Measurements from ENCODE around the gene SNX19.

The SNX19 gene

DNA sequence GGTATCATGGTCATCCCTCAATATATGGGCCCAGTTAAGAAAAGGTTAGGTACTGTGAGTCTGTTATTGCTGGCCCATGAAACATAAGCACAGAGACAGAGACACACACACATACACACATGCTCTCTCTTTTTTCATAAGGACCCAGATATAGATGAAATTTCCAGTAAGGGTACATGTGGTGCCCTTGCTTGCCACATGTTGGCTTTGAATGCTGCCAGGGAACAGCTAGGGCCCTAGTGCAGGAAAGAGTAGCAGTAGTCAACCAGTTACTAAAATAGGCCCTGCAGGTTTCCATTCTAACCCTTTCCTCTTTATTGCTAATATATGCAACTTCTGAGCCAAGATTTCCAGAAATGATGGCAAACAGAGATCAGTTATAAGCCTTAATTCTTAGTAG is 9.1 kb downstream of the SNX19 start:
- no peak overlapping the region for H3K4me3 ChIP-seq (ENCODE audit: low read depth, low read length)
- TF ChIP-seq, protein P1, sequence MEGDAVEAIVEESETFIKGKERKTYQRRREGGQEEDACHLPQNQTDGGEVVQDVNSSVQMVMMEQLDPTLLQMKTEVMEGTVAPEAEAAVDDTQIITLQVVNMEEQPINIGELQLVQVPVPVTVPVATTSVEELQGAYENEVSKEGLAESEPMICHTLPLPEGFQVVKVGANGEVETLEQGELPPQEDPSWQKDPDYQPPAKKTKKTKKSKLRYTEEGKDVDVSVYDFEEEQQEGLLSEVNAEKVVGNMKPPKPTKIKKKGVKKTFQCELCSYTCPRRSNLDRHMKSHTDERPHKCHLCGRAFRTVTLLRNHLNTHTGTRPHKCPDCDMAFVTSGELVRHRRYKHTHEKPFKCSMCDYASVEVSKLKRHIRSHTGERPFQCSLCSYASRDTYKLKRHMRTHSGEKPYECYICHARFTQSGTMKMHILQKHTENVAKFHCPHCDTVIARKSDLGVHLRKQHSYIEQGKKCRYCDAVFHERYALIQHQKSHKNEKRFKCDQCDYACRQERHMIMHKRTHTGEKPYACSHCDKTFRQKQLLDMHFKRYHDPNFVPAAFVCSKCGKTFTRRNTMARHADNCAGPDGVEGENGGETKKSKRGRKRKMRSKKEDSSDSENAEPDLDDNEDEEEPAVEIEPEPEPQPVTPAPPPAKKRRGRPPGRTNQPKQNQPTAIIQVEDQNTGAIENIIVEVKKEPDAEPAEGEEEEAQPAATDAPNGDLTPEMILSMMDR (IDR thresholded peaks at IDR 0.05; ENCODE audit: low read depth, low read length) = no peak

DNA sequence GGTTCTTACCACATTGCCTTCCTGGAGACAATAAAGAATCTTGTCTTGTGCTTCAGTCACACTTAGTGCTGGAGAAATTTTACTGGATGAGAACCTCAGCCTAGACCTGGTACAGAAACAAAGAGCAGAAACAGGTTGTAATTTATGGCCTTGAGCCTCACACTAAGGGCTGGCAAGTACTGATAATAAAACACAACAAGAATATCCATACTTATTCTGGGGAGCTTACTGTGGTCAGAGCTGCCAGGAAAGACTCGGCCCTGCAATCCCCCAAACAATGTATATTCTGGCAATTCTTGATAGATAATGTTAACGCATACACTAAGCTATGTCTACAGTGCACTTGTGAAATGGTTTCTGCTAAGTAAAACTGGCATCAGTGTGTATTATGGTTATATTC is 9.7 kb downstream of the SNX19 start:
- TF ChIP-seq, protein P1 (IDR thresholded peaks at IDR 0.05; ENCODE audit: low read depth, low read length) = no peak

DNA sequence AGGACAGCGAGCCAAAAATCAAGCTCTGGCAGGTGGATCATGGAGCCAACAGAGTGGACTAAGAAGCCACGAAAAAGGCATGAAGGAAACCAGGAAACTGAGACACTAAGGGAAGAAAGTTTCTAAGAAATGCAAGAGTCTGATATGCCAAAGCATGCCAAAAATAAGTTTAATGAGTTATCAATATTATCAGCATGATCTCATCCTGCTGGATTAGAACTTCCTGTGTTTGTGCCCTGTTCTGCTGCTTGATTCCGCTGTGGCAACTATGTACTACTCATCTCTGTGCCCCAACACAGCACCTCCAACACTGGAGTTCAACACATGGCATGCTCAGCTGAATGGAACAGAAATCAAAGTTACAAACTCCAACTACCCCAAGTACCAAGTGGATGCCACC is 10.8 kb downstream of the SNX19 start:
- H3K4me3 ChIP-seq (ENCODE audit: low read depth, low read length) = no peak overlapping the region
- TF ChIP-seq, protein P1 (IDR thresholded peaks at IDR 0.05; ENCODE audit: low read depth, low read length) = no peak

More for the DNA sequence above, 9.7 kb downstream of the SNX19 start:
- H3K4me3 ChIP-seq (ENCODE audit: low read depth, low read length) = no peak overlapping the region

DNA sequence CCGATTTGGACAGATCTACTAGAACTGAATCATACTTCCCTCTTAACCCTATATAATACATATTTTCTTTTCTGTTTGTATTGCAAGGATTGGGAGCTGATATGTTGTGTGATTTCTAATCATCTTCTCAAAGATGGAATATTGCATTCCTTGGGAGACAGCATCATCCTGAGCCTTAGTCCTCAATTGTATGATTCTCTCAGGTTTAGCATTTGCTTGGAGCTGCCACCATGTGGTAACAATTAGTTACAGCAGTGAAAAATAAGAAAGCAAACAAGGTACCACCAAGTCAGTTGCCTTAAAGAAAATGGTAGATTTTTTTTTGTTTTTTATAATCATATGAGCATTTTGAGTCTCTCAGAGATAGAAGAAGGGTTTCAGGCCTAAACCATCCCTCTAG is 11.9 kb downstream of the SNX19 start:
- TF ChIP-seq, protein P1 (IDR thresholded peaks at IDR 0.05; ENCODE audit: low read depth, low read length) = peak; percentile 21; the same call in 1 of the 2 replicates
- no peak overlapping the region for H3K4me3 ChIP-seq (ENCODE audit: low read depth, low read length)

DNA sequence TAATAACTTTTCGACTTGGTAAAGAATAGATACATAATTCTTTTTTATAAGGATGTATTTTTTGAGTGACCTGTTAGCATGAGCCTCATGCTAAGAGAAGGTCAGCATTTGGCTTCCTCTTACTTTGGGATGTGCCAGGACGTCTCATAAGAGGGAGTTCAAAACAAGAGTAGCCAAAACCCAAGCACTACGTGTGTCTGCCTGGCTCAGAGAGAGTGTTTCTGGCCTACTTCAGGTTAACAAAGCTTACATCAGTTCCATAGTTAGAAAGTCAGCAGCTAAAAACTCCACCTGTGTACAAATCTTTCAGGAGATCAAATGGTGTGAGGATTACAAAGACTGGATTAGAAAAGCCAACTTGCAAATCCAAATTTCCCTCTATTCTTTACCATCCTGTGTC is 13.9 kb downstream of the SNX19 start:
- no peak overlapping the region for H3K4me3 ChIP-seq (ENCODE audit: low read depth, low read length)
- TF ChIP-seq, protein P1 (IDR thresholded peaks at IDR 0.05; ENCODE audit: low read depth, low read length) = no peak

DNA sequence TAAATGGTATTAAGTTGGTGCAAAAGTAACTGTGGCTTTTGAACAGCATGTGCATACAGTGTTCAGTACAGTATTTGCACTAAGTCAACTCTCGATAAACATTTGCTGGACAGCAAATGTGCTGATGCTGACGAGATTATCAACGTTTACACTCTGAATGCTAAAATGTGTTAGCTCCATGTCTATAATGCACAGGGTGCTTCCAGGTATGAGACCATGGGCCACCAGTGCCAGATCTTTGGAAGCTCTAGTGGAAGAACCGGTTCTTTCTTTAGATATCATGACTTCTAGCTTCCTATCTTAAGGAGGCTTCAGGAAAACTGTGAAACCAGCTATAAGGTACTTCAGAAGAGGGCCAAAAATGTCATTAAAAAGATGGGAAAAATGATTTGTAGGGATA is 17.2 kb downstream of the SNX19 start:
- TF ChIP-seq, protein P1 (IDR thresholded peaks at IDR 0.05; ENCODE audit: low read depth, low read length) = no peak
- no peak overlapping the region for H3K4me3 ChIP-seq (ENCODE audit: low read depth, low read length)

DNA sequence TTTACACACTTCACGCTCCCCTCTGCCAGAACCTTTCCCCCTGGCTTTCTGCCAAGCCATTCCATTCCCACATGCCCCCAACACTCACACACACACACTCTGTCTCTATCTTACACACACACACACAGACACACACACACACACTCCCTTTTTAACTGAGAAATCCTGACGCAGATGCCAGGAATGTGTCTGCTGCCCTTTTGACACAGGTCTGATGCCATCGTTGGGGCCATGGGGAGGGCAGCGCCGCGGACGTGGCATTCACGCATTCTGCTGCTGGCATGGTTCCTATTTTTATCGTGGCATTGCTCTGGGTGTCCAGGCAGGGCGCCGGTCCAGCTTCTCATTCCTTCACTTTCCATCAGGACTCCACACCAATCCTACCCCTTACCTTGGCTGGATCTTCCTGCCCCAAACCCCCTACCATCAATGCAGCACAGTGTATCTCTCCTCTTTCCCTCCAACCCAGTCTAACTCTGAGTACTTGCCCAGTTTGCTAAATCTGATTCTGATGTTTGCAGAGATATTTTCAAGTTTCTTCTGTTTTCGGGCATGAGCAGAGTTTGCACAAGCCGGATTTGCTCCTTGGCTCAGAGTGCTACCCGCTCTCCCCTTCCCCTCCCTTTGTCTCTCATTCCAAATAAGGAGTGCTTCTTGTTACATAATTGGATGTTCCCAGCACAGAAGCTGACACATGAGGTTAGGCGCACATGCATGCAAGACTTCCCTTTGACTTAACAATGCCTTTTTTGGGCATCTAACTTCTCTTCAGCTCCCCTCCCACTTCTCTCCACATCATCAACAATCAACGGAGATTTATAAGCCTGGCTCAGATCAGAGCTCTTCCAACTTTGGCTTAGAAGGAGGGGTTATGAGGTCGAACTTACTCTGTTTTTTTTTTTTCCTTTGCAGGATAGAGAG is 18.8 kb downstream of the SNX19 start:
- peak overlapping the region; percentile 8 for H3K4me3 ChIP-seq (ENCODE audit: low read depth, low read length)
- TF ChIP-seq, protein P1 (IDR thresholded peaks at IDR 0.05; ENCODE audit: low read depth, low read length) = no peak
